HepG2 (cell line): Measurements from ENCODE around the gene AMIGO3.

Experiments used
- TF ChIP-seq, protein P1 (sequence below): sonication (generic); formaldehyde crosslinking; IDR thresholded peaks from 2 replicates; pipeline ENCODE4 v1.8.0; 2022; ENCODE audit warnings: mild to moderate bottlenecking, missing genetic modification reagents; ENCODE audit not compliant: insufficient replicate concordance
- TF ChIP-seq, protein P2 (sequence below): sonication (generic); formaldehyde crosslinking; IDR thresholded peaks from 2 replicates; pipeline ENCODE4 v1.5.0; 2020; ENCODE audit warnings: mild to moderate bottlenecking, missing genetic modification reagents, moderate library complexity

DNA sequence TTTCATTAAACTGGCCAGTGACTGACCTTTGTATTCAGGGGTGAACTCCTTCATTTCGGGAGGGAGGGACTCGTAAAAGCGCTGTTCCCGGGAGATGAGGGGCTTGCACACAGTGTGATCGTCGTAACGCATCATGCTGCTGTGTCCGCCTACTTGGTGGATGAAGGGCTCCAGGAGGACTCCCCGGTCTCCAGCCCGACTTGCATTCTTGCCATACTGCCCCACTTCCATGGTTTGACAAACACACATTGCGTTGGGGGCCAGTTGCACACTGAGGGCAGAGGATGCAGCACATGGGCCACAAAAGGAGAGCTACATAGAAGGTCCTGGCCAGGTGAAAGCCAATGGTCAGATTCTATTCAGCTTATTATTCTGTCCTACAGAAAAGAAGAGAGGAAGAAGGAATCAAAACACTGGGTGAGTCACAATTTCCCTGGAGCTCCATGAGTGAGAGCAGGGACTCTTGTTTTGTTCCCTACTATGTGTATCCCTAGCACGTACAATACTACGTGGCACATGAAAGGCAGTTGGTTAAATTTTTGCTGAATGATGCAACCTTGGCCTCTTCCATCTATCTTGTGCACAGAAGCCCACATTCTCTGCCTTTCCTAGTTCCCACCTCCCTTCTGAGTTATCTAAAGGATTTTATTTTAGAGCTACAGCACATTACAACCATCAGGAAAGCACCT, 28.5 kb upstream of the AMIGO3 start:
- TF ChIP-seq, protein P1, sequence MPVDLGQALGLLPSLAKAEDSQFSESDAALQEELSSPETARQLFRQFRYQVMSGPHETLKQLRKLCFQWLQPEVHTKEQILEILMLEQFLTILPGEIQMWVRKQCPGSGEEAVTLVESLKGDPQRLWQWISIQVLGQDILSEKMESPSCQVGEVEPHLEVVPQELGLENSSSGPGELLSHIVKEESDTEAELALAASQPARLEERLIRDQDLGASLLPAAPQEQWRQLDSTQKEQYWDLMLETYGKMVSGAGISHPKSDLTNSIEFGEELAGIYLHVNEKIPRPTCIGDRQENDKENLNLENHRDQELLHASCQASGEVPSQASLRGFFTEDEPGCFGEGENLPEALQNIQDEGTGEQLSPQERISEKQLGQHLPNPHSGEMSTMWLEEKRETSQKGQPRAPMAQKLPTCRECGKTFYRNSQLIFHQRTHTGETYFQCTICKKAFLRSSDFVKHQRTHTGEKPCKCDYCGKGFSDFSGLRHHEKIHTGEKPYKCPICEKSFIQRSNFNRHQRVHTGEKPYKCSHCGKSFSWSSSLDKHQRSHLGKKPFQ (CRISPR knock-in tag) = no peak
- TF ChIP-seq, protein P2, sequence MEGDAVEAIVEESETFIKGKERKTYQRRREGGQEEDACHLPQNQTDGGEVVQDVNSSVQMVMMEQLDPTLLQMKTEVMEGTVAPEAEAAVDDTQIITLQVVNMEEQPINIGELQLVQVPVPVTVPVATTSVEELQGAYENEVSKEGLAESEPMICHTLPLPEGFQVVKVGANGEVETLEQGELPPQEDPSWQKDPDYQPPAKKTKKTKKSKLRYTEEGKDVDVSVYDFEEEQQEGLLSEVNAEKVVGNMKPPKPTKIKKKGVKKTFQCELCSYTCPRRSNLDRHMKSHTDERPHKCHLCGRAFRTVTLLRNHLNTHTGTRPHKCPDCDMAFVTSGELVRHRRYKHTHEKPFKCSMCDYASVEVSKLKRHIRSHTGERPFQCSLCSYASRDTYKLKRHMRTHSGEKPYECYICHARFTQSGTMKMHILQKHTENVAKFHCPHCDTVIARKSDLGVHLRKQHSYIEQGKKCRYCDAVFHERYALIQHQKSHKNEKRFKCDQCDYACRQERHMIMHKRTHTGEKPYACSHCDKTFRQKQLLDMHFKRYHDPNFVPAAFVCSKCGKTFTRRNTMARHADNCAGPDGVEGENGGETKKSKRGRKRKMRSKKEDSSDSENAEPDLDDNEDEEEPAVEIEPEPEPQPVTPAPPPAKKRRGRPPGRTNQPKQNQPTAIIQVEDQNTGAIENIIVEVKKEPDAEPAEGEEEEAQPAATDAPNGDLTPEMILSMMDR (CRISPR knock-in tag) = no peak
